ENCODE measurements around the gene KRTAP9-8. TPM values are rescaled to one million over a fixed set of nuclear protein-coding genes. Genes with fewer than 3 reads are reported as not detected.

The KRTAP9-8 gene
- total RNA-seq, 2 donors from 2014 or later = not detected

GRCh38 chr17:41199421-41200078 lies 38.2 kb upstream of the KRTAP9-8 start:
- no peak for TF ChIP-seq CTCF (conservative IDR thresholded peaks at IDR 0.05)
- DNase-seq = no peak
- 74 to 94% methylated on average over 3 to 5 of the region's 5 CpGs for WGBS, 2 experiments (ENCODE audit: insufficient coverage in 1 of 2, insufficient read length in 1 of 2)
- no peaks in the 10 kb centered on the region for H3K36me3 ChIP-seq (ENCODE audit: control insufficient read depth, insufficient read depth, low read length)
- Mint-ChIP-seq H3K9me3 (peaks cover 11% of the 10 kb centered on the region), H3K36me3 (ENCODE audit: low read depth) (no peaks in the 10 kb centered on the region), H3K27ac (no peak overlapping the region), H3K27me3 (ENCODE audit: insufficient read depth) (peaks cover 7% of the 10 kb centered on the region), H3K4me3 (no peak overlapping the region), H3K4me1 (no peaks in the 10 kb centered on the region)
- no peak overlapping the region for H3K27ac ChIP-seq (ENCODE audit: low read depth, low read length)
- H3K4me1 ChIP-seq (ENCODE audit: control insufficient read depth, insufficient read depth, low read length) = no peaks in the 10 kb centered on the region
- no peak overlapping the region for H3K9ac ChIP-seq (ENCODE audit: extremely low read depth, low read length, poor library complexity, severe bottlenecking)
- no peaks in the 10 kb centered on the region for H3K27me3 ChIP-seq (ENCODE audit: control insufficient read depth, insufficient read depth, low read length, poor library complexity, severe bottlenecking)
- H3K4me3 ChIP-seq (ENCODE audit: low read length) = no peak overlapping the region
- H3K9me3 ChIP-seq (ENCODE audit: control insufficient read depth, low read length) = no peaks in the 10 kb centered on the region

GRCh38 chr17:41211845-41212466 lies 25.8 kb upstream of the KRTAP9-8 start:
- peaks cover 5% of the 10 kb centered on the region for H3K27me3 Mint-ChIP-seq (ENCODE audit: insufficient read depth)
- H3K4me3 ChIP-seq (ENCODE audit: low read length) = no peak overlapping the region
- no peaks in the 10 kb centered on the region for H3K4me1 Mint-ChIP-seq
- no peaks in the 10 kb centered on the region for H3K4me1 ChIP-seq (ENCODE audit: control insufficient read depth, insufficient read depth, low read length)
- H3K9ac ChIP-seq (ENCODE audit: extremely low read depth, low read length, poor library complexity, severe bottlenecking) = no peak overlapping the region
- DNase-seq = no peak
- TF ChIP-seq CTCF (conservative IDR thresholded peaks at IDR 0.05) = no peak
- H3K36me3 ChIP-seq (ENCODE audit: control insufficient read depth, insufficient read depth, low read length) = no peaks in the 10 kb centered on the region
- H3K9me3 ChIP-seq (ENCODE audit: control insufficient read depth, low read length) = no peaks in the 10 kb centered on the region
- no peak overlapping the region for H3K27ac ChIP-seq (ENCODE audit: low read depth, low read length)
- H3K36me3 Mint-ChIP-seq (ENCODE audit: low read depth) = no peaks in the 10 kb centered on the region
- H3K4me3 Mint-ChIP-seq = no peak overlapping the region
- no peaks in the 10 kb centered on the region for H3K27me3 ChIP-seq (ENCODE audit: control insufficient read depth, insufficient read depth, low read length, poor library complexity, severe bottlenecking)
- 70 to 83% methylated on average over 1 of the region's 1 CpG for WGBS, 2 experiments (ENCODE audit: insufficient coverage in 1 of 2, insufficient read length in 1 of 2)
- peaks cover 15% of the 10 kb centered on the region for H3K9me3 Mint-ChIP-seq
- H3K27ac Mint-ChIP-seq = no peak overlapping the region

- peaks cover 10% of the 10 kb centered on the region for H3K9me3 Mint-ChIP-seq
- peaks cover 5% of the 10 kb centered on the region for H3K27me3 Mint-ChIP-seq (ENCODE audit: insufficient read depth)
- H3K4me3 Mint-ChIP-seq = no peak overlapping the region
- H3K9me3 ChIP-seq (ENCODE audit: control insufficient read depth, low read length) = no peaks in the 10 kb centered on the region
- no peaks in the 10 kb centered on the region for H3K36me3 Mint-ChIP-seq (ENCODE audit: low read depth)
- 82 to 86% methylated on average over 5 to 7 of the region's 7 CpGs for WGBS, 2 experiments (ENCODE audit: insufficient coverage in 1 of 2, insufficient read length in 1 of 2)
- no peaks in the 10 kb centered on the region for H3K27me3 ChIP-seq (ENCODE audit: control insufficient read depth, insufficient read depth, low read length, poor library complexity, severe bottlenecking)
- H3K27ac Mint-ChIP-seq = no peak overlapping the region
- TF ChIP-seq CTCF (conservative IDR thresholded peaks at IDR 0.05) = no peak
- no peak overlapping the region for H3K27ac ChIP-seq (ENCODE audit: low read depth, low read length)
- no peaks in the 10 kb centered on the region for H3K36me3 ChIP-seq (ENCODE audit: control insufficient read depth, insufficient read depth, low read length)
- H3K9ac ChIP-seq (ENCODE audit: extremely low read depth, low read length, poor library complexity, severe bottlenecking) = no peak overlapping the region
- no peaks in the 10 kb centered on the region for H3K4me1 Mint-ChIP-seq
- no peak for DNase-seq
- no peak overlapping the region for H3K4me3 ChIP-seq (ENCODE audit: low read length)
- H3K4me1 ChIP-seq (ENCODE audit: control insufficient read depth, insufficient read depth, low read length) = no peaks in the 10 kb centered on the region
Measured at GRCh38 chr17:41212524-41213169, 25.2 kb upstream of the KRTAP9-8 start.
